PC-9 (cell line): ENCODE measurements around the gene TUBA4B. TPM values are rescaled to one million over a fixed set of nuclear protein-coding genes. Genes with fewer than 3 reads are reported as not detected.

Source experiments
- BruUV-seq: library from RNA; stranded (reverse); fragments of 400-500 nt; replicated peaks from 2 replicates; lab custom pipeline; 2021; lab: Mats Ljungman, UMichigan
- CTCF ChIA-PET: fragments of 300-600 bp; sonication (Branson Sonifier 250); formaldehyde crosslinking; loops from one replicate; lab custom pipeline; 2022; ENCODE audit warnings: antibody characterized with exemption; lab: Charles Lee
- POLR2A ChIA-PET: fragments of 300-600 bp; sonication (Branson Sonifier 250); formaldehyde crosslinking; loops from one replicate; lab custom pipeline; 2022; ENCODE audit warnings: antibody characterized with exemption; ENCODE audit not compliant: unreplicated experiment; lab: Charles Lee
- DNase-seq, 2 experiments: peaks; one replicate each; pipeline versions ENCODE4 v3.0.0 to v3.0.0-alpha.2; 2015 to 2022; ENCODE audit warnings: mixed read lengths in 1 of 2
- H2AFZ ChIP-seq: fragments of 200-600 bp; sonication (generic); 2 replicates; pipeline ENCODE4 v1.8.1; 2017; ENCODE audit warnings: antibody characterized with exemption
- H3F3A ChIP-seq: fragments of 200-600 bp; sonication (generic); 2 replicates; pipeline ENCODE4 v1.8.1; 2017; ENCODE audit warnings: antibody characterized with exemption, mild to moderate bottlenecking, low read depth; ENCODE audit not compliant: insufficient read depth
- H3K27ac ChIP-seq: fragments of 200-600 bp; sonication (generic); 2 replicates; pipeline ENCODE4 v1.6.1; 2016; ENCODE audit warnings: mixed run types
- H3K27me3 ChIP-seq: fragments of 200-600 bp; sonication (generic); 2 replicates; pipeline ENCODE4 v1.6.1; 2016; ENCODE audit warnings: low read depth, mixed run types; ENCODE audit not compliant: insufficient read depth
- H3K36me3 ChIP-seq: fragments of 200-600 bp; sonication (generic); 2 replicates; pipeline ENCODE4 v1.6.1; 2016; ENCODE audit warnings: low read depth, mixed run types
- H3K4me1 ChIP-seq: fragments of 200-600 bp; sonication (generic); replicated peaks from 2 replicates; pipeline ENCODE4 v1.6.1; 2016; ENCODE audit warnings: mixed run types; ENCODE audit not compliant: insufficient read depth
- H3K4me2 ChIP-seq: fragments of 200-600 bp; sonication (generic); 2 replicates; pipeline ENCODE4 v1.6.1; 2017; ENCODE audit warnings: mixed run types
- H3K4me3 ChIP-seq: fragments of 200-600 bp; sonication (generic); 2 replicates; pipeline ENCODE4 v1.6.1; 2016; ENCODE audit warnings: mixed run types
- H3K79me2 ChIP-seq: fragments of 200-600 bp; sonication (generic); 2 replicates; pipeline ENCODE4 v1.6.1; 2017; ENCODE audit warnings: low read depth, mixed run types
- H3K9me2 ChIP-seq: fragments of 200-600 bp; sonication (generic); 2 replicates; pipeline ENCODE4 v1.8.1; 2017; ENCODE audit warnings: mild to moderate bottlenecking; ENCODE audit not compliant: insufficient read depth
- H3K9me3 ChIP-seq: fragments of 200-600 bp; sonication (generic); 2 replicates; pipeline ENCODE4 v1.8.1; 2016; ENCODE audit warnings: low read depth; ENCODE audit not compliant: insufficient read depth
- H4K20me1 ChIP-seq: fragments of 200-600 bp; sonication (generic); 2 replicates; pipeline ENCODE4 v1.8.1; 2017; ENCODE audit not compliant: insufficient read depth
- EZH2 ChIP-seq: fragments of 200-600 bp; sonication (generic); IDR thresholded peaks from 2 replicates; pipeline ENCODE4 v1.8.0; 2017; ENCODE audit warnings: antibody characterized with exemption, low read depth
- intact Hi-C: fragments of 100-400 bp; cut with micrococcal nuclease; formaldehyde crosslinking; loops from one replicate; pipeline ENCODE4 v1.10.0; 2022; ENCODE audit not compliant: unreplicated experiment
- total RNA-seq: library from RNA; stranded (reverse); gene quantifications from 2 replicates; pipeline ENCODE4 v1.2.3, GENCODE V29; 2021
- TF ChIP-seq, protein P1 (sequence below): fragments of 200-600 bp; sonication (generic); conservative IDR thresholded peaks from 2 replicates; pipeline ENCODE4 v1.6.1; 2017; ENCODE audit warnings: mixed run types, antibody characterized with exemption, mild to moderate bottlenecking, moderate library complexity

The TUBA4B gene
- total RNA-seq, 1 experiment from 2014 or later: not detected

DNA sequence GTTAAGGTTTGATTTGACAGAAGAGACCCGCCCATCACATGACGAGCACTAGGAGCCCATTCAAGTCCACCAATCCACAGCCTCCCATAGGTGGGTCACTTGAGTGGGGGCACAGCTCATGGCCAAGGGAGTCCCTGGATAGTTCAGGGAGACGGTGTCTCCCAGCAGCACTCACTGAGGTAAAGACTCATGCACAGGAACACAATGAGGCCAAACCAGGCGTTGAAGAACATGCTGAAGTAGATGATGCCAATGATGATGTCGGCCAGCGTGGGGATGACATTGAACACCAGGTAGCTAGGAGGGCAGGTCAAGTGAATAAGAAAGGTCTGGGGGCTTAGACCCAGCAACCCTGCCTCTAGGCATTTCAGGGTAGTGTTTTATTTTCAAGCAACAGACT lies 38.3 kb upstream of the TUBA4B start:
- H3K79me2 ChIP-seq: peaks cover 7% of the 10 kb centered on the region
- H3K9me2 ChIP-seq: no peaks in the 10 kb centered on the region
- ChIA-PET CTCF (interaction anchor here (0.5 kb wide), 1 partner anchor 55 kb away, joined by 3 read pairs; no protein-coding TSS in a partner anchor), POLR2A (interaction anchor here (0.6 kb wide), 1 partner anchor 150 kb away, joined by 4 read pairs; no protein-coding TSS in a partner anchor)
- no peaks in the 10 kb centered on the region for H3K9me3 ChIP-seq
- intact Hi-C loops: no loop called here
- no peak for TF ChIP-seq EZH2
- TF ChIP-seq, protein P1, sequence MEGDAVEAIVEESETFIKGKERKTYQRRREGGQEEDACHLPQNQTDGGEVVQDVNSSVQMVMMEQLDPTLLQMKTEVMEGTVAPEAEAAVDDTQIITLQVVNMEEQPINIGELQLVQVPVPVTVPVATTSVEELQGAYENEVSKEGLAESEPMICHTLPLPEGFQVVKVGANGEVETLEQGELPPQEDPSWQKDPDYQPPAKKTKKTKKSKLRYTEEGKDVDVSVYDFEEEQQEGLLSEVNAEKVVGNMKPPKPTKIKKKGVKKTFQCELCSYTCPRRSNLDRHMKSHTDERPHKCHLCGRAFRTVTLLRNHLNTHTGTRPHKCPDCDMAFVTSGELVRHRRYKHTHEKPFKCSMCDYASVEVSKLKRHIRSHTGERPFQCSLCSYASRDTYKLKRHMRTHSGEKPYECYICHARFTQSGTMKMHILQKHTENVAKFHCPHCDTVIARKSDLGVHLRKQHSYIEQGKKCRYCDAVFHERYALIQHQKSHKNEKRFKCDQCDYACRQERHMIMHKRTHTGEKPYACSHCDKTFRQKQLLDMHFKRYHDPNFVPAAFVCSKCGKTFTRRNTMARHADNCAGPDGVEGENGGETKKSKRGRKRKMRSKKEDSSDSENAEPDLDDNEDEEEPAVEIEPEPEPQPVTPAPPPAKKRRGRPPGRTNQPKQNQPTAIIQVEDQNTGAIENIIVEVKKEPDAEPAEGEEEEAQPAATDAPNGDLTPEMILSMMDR: no peak
- H3K36me3 ChIP-seq: no peaks in the 10 kb centered on the region
- no TSS peak for BruUV-seq
- no peaks in the 10 kb centered on the region for H3K27me3 ChIP-seq
- no peaks in the 10 kb centered on the region for H4K20me1 ChIP-seq
- no peak overlapping the region for H3K4me2 ChIP-seq
- H3K27ac ChIP-seq: no peak overlapping the region
- no peak overlapping the region for H3K4me3 ChIP-seq
- no peak overlapping the region for H2AFZ ChIP-seq
- peaks cover 16% of the 10 kb centered on the region; the same call in 1 of the 2 replicates for H3F3A ChIP-seq
- DNase-seq: no peak
- peaks cover 13% of the 10 kb centered on the region for H3K4me1 ChIP-seq

DNA sequence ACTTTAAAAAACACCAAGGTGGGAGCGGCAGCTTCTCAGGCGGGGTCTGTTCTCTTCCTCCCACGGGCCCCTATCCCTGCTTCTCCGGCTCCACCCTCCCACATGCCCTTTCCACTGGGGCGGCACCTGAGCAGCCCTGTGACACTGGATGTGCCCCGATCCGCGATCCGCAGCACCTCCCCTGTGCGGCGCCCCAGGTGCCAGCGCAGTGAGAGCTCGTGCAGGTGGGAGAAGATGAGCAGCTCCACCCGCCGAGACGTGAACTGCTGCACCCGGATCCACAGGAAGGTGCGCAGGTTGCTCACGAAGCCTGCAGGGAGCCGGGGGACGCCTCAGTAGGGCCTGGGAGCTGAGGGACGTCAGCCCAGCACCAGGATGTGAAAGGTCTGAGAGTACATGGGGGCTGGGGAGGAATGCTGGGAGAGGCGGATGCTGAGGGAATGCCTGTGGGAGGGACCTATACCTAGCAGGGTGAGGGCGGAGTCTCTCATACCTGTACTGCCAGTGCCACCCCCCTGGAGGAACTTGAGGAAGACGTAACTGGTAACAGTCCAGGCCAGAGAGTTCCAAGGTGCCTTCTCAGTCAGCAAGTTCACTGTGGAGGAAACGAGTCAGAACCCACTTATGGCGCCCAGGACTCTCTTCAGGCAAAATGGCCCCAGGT lies 37.0 kb upstream of the TUBA4B start:
- no peak overlapping the region for H3K27ac ChIP-seq
- intact Hi-C loops: no loop called here

DNA sequence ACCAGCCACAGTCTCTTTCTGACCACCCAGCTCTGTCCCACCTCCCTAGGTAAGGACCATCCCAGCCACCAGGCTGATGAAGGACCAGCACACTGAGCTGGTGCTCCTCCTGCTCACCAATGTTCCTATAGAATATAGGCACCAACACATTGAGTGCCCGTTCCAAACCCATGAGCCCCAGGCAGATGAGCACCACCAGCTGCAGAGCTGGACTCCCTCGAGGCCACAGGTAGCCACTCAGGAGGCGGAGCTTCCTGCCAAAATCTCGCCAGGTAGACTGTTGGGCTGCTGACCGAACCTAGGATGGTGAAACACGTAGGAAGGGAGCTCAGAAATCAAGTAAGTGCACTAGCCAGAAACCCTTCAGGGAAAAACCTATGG lies 36.5 kb upstream of the TUBA4B start:
- Histone ChIP-seq H3K4me3 (no peak overlapping the region), H3F3A (peaks cover 16% of the 10 kb centered on the region; the same call in 1 of the 2 replicates), H3K27me3 (no peaks in the 10 kb centered on the region), H2AFZ (no peak overlapping the region), H3K9me3 (no peaks in the 10 kb centered on the region), H3K27ac (peak overlapping the region; percentile 90; the same call in 1 of the 2 replicates), H3K36me3 (no peaks in the 10 kb centered on the region), H4K20me1 (no peaks in the 10 kb centered on the region), H3K9me2 (no peaks in the 10 kb centered on the region), H3K4me1 (peaks cover 13% of the 10 kb centered on the region), H3K79me2 (peaks cover 7% of the 10 kb centered on the region), H3K4me2 (no peak overlapping the region)
- CTCF ChIA-PET: interaction anchor here (0.5 to 1.3 kb wide), 3 partner anchors 10 to 79 kb away, joined by 3 to 5 read pairs (median 3); partner anchors contain the start of gene ZFAND2B
- intact Hi-C loops: no loop called here
- no peak for DNase-seq
- BruUV-seq: no TSS peak
- POLR2A ChIA-PET: no interaction called here
- TF ChIP-seq, protein P1: no peak
- no peak for TF ChIP-seq EZH2

More for the DNA sequence above, 37.0 kb upstream of the TUBA4B start:
- Histone ChIP-seq H3K4me2 (no peak overlapping the region), H3K27me3 (no peaks in the 10 kb centered on the region), H2AFZ (no peak overlapping the region), H3K79me2 (peaks cover 7% of the 10 kb centered on the region), H3K4me3 (no peak overlapping the region), H3K4me1 (peaks cover 13% of the 10 kb centered on the region), H3K36me3 (no peaks in the 10 kb centered on the region), H3K9me3 (no peaks in the 10 kb centered on the region), H3K9me2 (no peaks in the 10 kb centered on the region), H4K20me1 (no peaks in the 10 kb centered on the region), H3F3A (peaks cover 16% of the 10 kb centered on the region; the same call in 1 of the 2 replicates)
- ChIA-PET POLR2A (no interaction called here), CTCF (interaction anchor here (0.5 to 0.6 kb wide), 2 partner anchors 9 to 32 kb away, joined by 3 read pairs; partner anchors contain the start of gene ZFAND2B)
- DNase-seq: no peak
- BruUV-seq: no TSS peak
- no peak for TF ChIP-seq EZH2
- TF ChIP-seq, protein P1: no peak
